GM19099 (cell line): Measurements from ENCODE around the gene TMEM200C.

ENCODE experiments used
- POLR2A ChIP-seq: IDR thresholded peaks from 3 replicates; pipeline ENCODE4 v1.6.1; 2011; ENCODE audit warnings: low read depth; ENCODE audit not compliant: insufficient read length; ENCODE audit errors: extremely low read depth

Gene TMEM200C

DNA sequence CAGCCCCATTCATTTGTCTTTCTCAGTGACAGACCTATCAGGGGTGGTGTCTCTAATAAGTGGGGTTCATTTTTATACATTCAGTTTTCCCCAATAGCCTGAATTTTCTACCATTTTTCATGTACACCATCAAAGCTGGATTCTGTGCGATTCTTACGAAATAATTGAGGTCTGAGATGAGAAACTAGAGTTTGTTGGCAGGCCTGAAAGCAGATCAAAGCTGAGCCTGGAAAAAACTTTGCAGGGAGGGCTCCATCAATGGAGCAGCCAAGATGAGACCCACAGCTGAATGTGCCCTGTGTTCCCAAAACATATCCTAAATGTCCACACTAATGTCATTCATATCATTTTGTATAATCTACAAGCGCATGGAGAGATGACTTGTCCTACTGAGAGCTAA, 4.5 kb upstream of the TMEM200C start:
- TF ChIP-seq POLR2A: no peak

DNA sequence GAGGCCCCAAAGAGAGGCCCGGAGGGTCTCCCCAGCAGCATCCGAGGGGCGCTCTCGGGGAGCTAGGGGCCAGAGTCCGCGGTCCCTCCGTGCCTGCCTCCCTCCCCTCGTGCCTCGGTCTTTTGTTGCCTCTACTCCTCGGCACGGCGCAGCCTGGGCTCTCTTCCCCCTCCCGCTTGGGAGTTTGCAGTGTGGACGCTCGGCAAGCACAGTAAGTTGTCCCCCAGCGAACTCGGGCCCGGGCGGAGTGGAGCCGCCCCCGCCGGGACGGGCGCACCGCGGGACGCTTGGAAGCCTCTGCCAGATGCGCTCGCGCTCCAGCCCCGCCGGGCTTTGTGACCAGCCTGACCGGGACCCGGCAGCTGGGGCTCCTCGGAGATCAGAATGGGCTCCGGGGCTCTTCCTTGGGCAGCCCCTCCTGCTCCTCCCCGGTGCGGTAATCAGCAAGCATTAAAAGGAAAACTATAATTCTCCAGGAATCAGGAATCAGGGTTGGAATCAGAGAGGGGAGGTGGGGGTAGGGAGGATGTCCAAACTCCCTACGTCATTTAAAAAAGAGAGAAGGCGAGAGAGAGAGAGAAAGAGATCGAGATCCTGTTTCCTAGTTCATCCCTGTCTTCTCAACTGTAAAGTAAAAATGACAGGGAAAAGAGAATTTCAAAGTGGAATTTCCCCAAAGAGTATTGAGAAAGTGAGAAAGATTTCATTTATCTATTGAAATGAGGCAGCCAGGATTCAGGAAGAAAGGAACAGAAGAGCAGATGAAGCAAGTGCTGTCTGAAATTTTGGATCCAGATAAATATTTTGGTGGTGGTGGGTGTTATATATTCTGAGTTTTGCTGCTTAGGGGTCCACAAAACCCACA, 786 bp upstream of the TMEM200C start:
- TF ChIP-seq POLR2A: no peak

DNA sequence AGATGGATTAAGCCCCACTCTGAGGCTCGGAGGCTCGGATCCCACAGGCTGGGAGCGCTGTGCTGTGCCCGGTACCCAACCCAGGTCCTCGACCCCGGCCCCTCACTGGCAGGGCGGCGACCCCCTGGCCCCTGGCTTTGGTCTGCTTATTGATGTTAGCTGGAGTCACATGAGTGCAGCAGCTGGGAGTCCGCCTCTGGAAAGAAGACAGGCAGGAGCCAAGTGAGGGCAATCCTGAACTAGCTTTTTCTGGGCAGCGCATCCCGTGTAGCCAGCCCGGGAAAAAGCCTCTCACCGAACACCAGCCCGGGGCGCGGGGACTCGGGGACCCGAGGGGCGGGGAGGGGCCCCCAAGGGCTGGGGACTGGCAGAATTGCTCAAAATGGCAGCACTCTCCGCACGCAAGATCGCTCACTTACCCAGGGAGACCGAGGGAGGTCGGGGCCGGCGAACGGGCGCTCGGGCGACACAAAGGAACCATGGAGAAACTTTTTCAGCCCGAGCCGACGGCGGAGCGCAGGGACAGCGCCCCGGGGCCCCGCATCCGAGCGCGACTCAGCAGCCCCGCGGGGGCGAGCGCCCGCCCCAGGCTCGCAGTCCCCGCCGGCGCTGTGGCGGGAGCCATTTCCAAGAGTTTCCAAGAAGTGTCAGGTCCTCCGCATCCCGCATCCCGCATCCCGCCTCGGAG, 567 bp downstream of the TMEM200C start:
- no peak for TF ChIP-seq POLR2A

DNA sequence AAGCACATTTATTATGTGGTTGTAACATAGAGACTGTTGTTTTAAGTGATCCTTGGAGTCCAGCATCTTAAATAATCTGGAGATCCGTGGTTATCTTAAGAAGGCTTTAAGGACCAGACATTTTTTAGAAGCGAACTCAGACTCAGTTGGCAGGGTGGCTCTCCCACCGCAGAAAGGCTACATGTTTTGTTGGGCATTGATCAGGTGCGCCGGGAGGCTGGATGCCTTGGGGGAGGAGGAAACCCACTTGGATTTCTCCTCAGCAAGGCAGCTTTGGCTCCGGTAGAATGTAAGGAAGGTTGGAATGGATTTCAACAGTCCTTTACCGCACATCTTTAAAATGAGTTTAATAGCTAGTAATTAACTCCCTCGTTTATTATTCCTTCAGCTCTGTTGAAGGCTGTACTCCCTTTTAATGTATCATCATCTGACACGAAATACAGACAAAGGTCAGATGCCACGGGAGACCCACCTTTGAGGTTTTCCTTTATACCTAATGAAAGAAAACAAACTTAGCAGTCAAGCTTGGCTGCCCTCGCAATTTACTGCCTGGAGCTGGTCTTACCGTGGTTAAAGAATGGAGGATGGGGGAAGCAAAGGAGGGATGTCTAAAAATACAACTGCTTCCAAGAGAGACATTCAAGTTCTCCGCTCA, 1.2 kb downstream of the TMEM200C start:
- TF ChIP-seq POLR2A: no peak

DNA sequence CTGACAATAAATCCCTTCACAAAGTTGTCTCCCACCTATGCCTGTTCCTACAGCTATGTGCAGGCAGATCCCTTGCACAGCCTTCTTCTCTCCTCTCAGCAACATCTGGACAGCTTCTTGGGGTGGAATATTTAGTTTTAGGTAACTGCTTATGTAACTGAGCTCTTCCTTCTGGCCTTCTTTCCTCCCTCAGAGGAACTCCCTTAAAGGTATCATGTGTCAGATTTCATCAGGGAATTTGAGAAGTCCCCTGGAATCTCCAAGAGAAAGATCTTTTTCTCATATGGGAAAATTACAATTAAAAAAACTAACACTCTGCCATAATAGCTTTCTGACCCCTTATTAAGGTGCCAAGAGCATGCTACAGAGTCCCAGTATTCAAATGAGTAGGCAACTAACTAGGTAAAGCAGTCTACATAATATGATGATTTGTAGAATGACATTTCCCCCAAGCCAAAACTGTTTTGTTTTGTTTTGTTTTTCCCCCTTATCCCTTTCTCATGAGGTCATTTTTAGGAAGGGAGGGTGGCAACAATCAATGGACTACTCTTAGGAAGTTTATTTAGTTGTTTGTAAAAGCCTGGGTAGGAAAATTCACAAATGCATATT, 2.4 kb downstream of the TMEM200C start:
- no peak for TF ChIP-seq POLR2A

DNA sequence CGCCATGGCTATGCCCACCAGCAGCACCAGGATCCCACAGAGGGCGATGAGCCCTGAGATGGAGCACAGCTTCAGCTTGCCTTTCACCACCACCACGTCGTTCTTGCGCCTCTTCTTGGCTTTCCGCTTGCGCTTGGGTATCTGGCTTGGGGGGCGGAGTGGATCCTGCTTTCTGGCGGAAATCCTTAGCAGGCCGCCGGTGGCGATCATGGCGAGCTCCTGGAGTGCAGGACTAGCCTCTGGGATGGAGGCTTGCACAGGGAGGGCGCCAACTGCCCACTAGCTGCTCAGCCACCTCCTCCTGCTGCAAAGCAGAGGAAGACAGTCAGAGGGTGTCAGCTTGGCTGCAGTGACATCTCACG, 3.5 kb downstream of the TMEM200C start:
- no peak for TF ChIP-seq POLR2A

DNA sequence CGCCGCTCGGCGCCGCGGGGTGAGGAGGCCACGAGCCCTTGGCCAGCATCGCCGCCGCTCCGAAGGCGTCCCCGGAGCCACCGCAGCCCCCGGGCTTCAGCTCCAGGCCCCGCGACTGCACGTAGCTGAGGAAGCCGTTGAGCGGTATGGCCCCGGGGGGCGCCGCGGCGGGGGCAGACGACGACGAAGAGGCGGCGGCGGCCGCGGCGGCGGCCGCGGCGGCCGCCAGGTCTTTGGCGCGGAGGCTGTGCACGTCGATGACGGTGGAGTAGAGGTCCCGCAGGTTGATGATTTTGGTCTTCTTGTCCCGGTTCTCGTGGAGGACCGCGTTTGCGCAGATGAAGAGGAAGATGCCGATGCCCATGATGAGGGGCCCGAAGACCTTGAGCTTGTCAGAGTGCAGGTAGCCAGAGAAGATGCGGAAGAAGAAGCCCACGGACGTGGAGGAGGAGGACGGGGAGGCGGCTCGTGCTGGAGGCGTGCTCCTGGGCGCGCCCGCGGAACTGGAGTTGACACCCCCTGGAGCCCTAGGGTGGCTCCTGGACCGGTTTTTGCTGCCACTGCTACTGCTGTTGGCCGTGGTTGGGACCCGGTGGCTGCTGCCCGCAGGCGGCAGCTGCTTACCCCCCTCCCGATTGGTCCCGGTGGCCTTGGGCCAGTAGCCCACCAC, 4.0 kb downstream of the TMEM200C start:
- no peak for TF ChIP-seq POLR2A

DNA sequence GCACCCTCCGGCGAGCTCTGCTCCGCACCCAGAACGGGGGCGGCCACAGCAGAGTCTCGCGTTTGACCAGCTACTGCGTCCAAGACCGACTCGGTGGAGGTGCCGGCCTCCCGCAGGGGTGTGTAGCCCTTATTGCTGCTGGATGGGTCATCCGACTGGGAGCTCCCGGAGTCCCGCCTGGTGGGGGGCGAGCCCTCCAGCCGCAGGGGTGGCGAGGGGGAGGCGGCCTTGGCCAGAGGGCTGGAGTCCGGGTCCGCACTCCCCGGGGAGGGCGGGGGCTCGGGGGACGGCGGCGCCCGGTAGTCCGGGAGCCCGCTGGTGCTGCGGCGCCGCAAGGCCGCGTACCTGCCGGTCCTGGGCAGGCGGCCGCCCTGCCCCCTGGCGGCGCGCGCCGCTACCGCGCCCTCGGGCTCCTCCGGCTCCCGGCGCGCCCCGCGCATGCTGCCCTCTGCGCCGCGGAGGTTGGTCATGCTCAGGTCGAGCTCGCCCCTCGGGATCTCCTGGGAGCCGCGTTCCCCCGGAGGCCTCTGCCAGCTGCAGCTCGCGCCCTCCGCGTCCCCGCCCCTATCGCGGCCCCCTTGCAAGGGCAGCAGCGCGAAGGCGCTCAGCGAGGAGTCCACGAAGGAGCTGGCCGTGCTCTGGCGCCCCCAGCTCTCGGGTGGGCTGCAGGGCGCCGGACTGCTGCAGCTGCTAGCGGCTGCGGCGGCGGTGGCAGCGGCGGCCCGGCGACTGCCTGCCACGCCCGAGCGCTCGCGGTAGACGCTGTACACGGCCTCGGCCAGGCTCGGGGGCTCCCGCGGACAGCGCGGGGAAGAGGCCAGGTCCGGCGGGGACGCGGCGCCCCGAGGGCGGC, 4.8 kb downstream of the TMEM200C start:
- TF ChIP-seq POLR2A: no peak

DNA sequence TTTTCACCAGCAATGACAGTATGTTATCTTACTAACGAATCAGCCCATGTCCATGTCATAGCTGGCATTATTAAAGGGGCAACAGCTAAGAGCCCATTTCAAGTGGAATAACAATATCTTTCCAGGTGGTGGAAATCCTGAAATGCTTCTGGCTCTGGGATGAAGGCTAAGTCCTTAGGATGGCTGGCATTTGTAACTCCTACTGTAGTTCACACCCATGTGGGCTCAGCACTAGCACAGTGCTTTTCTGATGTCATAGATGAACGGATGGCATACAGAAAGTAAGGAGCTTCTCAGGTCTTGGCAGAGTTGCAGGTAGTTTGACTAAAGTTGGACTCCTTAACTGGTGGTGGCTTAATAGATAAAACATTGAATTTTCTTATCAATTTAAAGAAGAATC, 10.0 kb downstream of the TMEM200C start:
- TF ChIP-seq POLR2A: no peak

DNA sequence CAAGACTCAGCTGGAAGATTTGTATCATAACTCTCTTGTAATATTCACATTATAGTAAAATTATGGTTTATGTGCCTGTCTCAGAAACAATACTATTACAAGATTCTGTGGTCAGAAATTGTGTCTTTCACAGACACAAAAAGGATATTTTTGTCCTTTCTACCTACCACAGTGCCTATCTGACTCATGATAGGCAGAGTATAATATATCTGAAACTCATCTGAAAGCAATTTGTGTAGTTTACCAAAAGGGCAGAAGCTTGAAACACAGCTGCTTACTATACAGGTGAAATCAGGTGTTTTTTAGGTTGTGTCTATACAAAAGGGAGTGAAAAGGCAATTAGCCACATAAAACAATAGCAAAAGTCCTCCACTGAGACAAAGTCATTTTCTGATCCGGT, 10.9 kb downstream of the TMEM200C start:
- no peak for TF ChIP-seq POLR2A

DNA sequence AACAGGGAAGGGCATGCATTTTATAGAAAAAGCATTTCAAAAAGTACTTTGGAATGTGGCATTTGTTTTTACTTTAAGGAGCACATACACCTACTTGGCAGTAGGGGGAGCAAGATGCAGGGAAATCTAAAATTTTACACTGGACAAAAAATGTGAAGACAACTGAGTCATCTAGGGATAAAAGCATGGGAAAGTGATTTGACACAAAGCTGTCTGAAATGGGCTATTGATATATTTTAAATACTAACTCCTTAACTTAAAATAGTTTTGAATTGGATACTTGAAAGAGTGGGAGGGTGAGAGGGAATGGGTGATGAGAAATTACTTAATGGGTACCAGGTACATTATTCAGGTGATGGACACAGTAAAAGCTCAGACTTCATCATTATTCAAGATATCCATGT, 15.8 kb downstream of the TMEM200C start:
- no peak for TF ChIP-seq POLR2A

DNA sequence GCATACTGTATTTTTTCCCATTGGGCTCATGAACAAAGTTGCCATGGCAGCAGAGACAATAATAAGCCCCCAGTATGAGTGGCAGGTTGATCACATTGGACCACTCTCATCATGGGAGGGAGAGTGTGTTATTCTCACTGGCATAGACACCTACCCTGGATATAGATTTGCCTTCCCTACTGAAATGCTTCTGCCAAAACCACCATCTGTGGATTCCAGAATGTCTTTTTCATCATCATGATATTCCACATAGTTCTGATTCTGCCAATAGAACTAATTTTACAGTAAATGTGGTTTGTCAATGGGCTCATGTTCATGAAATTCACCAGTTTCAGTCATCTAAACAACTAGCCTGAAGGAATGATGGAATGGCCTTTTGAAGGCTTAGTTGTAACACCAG, 18.4 kb downstream of the TMEM200C start:
- TF ChIP-seq POLR2A: no peak

DNA sequence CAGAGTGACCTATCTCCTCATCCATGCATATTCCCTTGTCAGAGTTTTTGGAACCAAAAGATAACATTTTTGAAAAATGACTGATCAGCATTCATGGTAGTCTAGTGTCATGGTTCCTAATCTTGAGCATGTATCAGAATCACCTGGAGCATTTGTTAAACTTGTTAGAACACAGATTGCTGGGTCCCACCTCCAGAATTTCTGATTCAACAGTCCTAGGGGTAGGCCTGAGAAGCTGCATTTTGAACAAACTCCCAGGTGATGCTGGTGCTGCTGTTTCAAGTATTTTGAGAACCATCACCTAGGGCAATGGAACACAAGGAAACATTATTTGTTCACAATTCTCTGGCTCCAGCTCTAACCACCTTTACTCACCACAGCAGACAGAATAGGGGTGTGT, 21.0 kb downstream of the TMEM200C start:
- no peak for TF ChIP-seq POLR2A

DNA sequence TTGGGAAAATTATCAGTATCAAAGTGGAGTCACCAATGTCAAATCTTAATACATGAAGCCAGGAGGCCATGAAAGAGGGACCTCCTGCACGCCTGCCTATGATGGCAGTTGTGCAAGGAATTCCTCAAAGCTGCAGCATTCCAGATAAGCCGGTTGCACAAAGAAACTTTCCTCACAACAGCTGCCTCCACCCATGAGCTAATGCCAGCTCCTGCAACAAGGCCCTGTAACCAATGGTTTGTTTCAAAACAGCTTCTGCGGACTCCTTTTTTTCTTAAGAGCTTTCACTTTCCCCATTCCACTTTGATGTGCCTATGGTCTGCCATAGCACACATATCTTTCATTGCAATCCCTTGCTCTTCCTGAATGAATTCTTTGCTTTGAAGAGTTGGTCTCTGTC, 22.4 kb downstream of the TMEM200C start:
- no peak for TF ChIP-seq POLR2A
